Activated CD8-positive, alpha-beta memory T cell treated with anti-CD3 and anti-CD28 coated beads, Interleukin-2, amount 50 U/mL, for 24 hours (primary cell): ENCODE results near the gene JMJD8.
"Not testable (repeated sequence)": the region's sequence is repeated elsewhere in the genome, so short reads cannot be mapped to it uniquely, and the experiment has no call there.

Experiments
- DNase-seq: peaks from one replicate; pipeline ENCODE4 v3.0.0-alpha.2; 2020; ENCODE audit errors: extremely low read depth

Gene JMJD8

GRCh38 chr16:721765-722540 lies 37.8 kb upstream of the JMJD8 start:
- no peak for DNase-seq

- DNase-seq, result peak; percentile 27
These were observed 37.0 kb upstream of the JMJD8 start, which contains the start of gene ANTKMT for GRCh38 chr16:720990-721764. Gene ANTKMT, plus strand, starts transcription at chr16:721146. Its CDS starts 129 bp downstream, at chr16:721275.

GRCh38 chr16:720447-720989 lies 36.4 kb upstream of the JMJD8 start:
- DNase-seq, result no peak

- no peak for DNase-seq
These were observed 35.8 kb upstream of the JMJD8 start for GRCh38 chr16:719815-720446.

- no peak for DNase-seq
These were observed 34.8 kb upstream of the JMJD8 start for GRCh38 chr16:718922-719321.

- no peak for DNase-seq
These were observed 34.3 kb upstream of the JMJD8 start for GRCh38 chr16:718389-718788.

- no peak for DNase-seq
These were observed 33.5 kb upstream of the JMJD8 start for GRCh38 chr16:717450-718245.

GRCh38 chr16:716768-717325 lies 32.7 kb upstream of the JMJD8 start:
- DNase-seq, result no peak

GRCh38 chr16:716200-716568 lies 32.0 kb upstream of the JMJD8 start:
- DNase-seq, result no peak

- DNase-seq, result no peak
These were observed 31.5 kb upstream of the JMJD8 start for GRCh38 chr16:715477-716199.

- peak; percentile 54 for DNase-seq
These were observed 30.7 kb upstream of the JMJD8 start, which contains the start of gene METRN for GRCh38 chr16:714558-715476. Gene METRN, plus strand, starts transcription at chr16:715118. Its CDS starts 172 bp downstream, at chr16:715290.

GRCh38 chr16:714079-714478 lies 29.9 kb upstream of the JMJD8 start:
- DNase-seq, result no peak

GRCh38 chr16:712740-713250 lies 28.7 kb upstream of the JMJD8 start:
- not testable (repeated sequence) for DNase-seq

- peak; percentile 33 for DNase-seq
These were observed 27.6 kb upstream of the JMJD8 start for GRCh38 chr16:711548-712320.

- no peak for DNase-seq
These were observed 26.9 kb upstream of the JMJD8 start for GRCh38 chr16:711084-711483.

- DNase-seq, result no peak
These were observed 26.5 kb upstream of the JMJD8 start for GRCh38 chr16:710500-711075.

- no peak for DNase-seq
These were observed 25.7 kb upstream of the JMJD8 start for GRCh38 chr16:709566-710499.
